ENCODE data around the gene UBE2O.

The UBE2O gene

DNA sequence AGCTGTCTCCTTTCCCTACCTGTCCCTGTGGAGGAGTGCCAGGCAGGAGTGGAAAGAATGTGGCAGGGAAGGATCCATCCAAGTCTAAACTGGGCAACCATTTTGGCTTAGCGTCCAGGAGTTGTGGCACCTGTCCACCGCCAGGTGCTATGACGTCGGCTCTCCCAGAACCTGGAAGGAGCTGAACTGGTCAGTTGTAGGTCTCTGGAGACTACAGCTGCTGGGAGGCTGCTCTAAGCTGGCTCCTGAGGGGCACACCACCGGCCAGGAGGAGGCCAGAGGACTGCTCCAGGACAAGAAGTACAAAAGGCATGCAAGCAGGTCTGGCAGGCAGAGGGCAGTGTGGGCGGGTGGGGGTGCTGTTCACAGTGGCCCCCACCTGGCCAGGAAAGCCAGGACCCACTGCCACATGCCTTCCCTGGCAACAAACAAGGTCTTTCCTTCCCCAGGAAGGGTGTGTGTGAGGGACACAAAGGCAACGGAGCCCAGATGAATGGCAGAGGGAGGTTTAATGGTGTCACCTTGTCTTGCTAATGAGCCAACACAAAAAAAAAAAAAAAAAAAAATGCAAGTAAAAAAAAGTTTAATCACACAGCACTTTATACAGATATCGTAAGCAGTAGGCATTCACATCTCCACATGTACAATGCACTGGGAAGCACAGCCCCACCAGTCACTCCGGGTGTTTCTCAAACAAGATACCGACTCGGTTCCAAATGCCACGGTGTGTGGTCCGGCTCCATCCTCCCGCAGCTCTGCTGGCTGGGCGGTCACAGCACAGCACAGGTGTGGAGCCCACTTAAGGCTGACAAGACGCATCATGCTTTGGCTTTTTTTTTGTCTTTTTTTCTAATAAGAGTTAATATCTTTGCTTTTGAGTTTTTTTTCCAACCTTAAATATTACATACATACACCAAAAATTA, 63.7 kb downstream of the UBE2O start:
- no peak for DNase-seq (ENCODE audit: low spot score)

DNA sequence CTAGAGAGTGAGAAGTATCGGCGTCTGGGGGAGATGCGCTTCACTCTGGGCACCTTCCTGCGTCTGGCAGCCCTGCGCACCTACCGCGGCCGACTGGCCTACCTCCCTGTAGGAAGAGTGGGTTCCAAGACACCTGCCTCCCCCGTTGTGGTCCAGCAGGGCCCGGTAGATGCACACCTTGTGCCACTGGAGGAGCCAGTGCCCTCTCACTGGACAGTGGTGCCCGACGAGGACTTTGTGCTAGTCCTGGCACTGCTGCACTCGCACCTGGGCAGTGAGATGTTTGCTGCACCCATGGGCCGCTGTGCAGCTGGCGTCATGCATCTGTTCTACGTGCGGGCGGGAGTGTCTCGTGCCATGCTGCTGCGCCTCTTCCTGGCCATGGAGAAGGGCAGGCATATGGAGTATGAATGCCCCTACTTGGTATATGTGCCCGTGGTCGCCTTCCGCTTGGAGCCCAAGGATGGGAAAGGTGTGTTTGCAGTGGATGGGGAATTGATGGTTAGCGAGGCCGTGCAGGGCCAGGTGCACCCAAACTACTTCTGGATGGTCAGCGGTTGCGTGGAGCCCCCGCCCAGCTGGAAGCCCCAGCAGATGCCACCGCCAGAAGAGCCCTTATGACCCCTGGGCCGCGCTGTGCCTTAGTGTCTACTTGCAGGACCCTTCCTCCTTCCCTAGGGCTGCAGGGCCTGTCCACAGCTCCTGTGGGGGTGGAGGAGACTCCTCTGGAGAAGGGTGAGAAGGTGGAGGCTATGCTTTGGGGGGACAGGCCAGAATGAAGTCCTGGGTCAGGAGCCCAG, 65.8 kb downstream of the UBE2O start:
- no peak for DNase-seq (ENCODE audit: low spot score)

DNA sequence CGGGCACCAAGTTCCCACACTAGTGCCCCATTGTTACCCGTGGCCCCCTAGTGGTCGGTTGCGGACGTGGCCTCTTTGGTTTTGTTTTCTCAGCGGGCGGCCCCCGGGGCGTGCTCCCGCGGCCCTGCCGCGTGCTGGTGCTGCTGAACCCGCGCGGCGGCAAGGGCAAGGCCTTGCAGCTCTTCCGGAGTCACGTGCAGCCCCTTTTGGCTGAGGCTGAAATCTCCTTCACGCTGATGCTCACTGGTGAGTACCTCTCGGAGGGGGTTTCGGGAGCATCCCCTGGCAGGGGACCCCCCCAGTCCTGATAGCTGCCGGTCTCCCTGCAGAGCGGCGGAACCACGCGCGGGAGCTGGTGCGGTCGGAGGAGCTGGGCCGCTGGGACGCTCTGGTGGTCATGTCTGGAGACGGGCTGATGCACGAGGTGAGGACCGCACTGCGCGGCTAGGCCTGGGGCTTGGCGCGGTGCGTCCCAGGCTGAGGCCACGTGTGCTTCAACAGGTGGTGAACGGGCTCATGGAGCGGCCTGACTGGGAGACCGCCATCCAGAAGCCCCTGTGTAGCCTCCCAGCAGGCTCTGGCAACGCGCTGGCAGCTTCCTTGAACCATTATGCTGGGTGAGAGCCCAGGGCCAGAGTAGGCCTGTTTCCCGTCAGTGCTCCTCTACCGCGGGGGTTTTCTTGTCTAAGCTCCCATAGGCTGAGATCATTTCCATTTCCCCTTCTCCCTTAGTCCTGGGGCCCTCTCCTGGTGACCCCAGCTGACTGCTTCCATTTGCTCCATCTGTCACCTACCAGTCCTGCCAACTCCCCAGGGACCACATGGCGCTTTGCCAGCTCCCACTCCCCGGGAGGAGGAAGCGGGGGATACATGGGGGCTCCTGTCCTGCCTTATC, 66.8 kb downstream of the UBE2O start:
- DNase-seq (ENCODE audit: low spot score), result peak; percentile 74

DNA sequence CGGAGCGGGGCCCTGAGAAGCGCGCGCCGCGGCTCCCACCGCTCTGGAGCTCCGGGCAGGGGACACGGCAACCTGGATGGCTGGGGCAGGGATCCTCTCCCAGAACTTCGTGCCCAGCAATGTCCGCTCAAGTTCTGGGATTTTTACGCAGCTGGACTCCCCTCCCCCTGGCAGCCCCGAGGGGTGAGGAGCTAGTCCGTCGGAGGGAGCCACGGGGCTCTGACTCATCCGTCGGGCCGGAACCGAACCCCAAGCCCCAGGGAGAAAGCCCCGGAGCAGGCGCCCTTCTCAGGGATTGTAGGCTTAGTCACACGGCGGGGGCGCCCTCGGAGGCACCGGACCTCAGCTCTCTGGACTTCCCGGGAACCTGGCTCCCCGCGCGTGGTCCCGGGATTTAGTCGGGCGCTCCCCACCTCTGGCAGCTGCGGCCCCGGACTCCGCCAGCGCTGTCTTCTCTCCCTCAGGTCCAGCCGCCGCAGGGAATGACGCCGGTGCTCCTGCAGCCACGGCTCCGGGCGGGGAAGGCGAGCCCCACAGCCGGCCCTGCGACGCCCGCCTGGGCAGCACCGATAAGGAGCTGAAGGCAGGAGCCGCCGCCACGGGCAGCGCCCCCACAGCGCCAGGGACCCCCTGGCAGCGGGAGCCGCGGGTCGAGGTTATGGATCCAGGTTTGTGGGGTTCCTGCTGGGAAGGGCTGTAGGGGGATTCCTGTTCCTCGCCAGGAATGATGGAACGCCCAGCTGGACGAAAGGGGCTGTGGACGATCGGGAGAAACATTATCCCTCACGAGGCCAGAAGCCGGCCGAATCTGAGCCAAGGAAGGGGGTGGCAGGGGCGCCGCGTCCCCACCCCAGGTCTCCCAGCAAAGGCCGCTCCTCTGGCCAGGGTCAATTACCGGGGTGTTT, 67.7 kb downstream of the UBE2O start:
- no peak for DNase-seq (ENCODE audit: low spot score)

DNA sequence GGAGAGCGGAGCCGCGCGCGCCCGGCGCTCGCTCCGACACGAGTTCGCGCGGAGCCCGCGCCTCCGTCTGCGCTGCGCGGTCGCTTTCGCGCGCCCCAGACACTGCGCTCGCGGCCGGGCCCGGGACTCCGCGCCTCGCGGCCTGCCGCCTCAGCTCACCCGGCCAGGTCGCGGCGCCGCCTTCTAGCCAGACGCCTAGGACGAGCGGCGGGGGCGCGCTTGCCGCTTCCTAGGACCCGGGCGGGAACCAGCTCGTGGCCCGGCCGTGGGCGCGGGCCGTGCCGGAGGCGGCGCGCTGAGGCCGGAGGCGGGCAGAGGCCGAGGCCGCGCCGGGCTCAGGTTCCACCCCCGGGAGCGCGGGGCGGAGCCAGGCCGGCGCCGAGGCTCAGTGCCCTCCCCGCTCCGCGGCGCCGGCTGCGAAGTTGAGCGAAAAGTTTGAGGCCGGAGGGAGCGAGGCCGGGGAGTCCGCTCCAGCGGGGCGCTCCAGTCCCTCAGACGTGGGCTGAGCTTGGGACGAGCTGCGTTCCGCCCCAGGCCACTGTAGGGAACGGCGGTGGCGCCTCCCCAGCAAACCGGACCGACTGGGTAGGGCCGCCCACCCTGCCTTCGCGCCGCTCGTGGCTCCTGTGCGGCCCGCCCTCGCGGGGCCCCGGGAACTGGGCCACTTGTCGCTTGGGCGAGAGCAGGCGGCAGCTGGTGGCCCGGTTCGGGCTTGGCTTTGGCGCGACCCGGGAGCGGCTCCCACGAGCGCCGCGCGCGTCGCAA, 68.5 kb downstream of the UBE2O start, which contains the start of gene SPHK1:
Gene SPHK1, plus strand, starts transcription at position 388 of the 765 bp plus-strand sequence. CDS start 1,036 bp downstream, outside the sequence.
- DNase-seq (ENCODE audit: low spot score), result peak; percentile 38

DNA sequence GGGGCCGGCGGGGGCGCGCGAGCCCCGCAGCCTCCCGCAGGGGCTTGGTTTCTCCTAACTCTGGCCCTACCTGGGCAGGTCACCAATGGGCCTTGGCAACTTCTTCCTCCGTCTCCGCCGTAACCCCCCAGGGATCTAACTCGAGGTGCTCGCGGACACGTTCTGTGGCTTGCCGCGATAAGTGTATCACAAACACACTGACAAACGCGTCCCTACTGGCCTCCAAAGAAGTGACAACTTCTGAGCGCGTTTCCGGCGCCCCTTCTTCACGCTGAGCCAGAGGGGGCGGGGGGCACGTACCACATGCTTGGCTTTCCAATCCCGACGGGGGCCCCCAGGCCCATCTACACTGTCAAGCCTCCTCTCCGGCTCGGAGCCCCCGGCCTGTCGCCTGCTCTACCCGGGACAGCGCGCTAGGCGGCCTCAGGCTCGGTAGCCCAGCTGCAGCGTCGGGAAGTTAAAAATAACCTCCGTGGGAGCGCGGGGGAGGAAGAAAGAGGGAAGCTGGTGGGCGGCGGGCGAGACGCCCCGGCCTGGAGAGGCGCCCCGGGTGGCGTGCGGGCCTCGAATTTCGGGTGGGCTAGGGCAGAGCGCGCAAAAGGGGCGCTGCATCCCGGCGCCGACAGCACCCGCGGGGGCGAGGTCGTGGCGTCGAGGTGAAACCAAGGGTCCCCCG, 69.3 kb downstream of the UBE2O start:
- peak; percentile 12 for DNase-seq (ENCODE audit: low spot score)

DNA sequence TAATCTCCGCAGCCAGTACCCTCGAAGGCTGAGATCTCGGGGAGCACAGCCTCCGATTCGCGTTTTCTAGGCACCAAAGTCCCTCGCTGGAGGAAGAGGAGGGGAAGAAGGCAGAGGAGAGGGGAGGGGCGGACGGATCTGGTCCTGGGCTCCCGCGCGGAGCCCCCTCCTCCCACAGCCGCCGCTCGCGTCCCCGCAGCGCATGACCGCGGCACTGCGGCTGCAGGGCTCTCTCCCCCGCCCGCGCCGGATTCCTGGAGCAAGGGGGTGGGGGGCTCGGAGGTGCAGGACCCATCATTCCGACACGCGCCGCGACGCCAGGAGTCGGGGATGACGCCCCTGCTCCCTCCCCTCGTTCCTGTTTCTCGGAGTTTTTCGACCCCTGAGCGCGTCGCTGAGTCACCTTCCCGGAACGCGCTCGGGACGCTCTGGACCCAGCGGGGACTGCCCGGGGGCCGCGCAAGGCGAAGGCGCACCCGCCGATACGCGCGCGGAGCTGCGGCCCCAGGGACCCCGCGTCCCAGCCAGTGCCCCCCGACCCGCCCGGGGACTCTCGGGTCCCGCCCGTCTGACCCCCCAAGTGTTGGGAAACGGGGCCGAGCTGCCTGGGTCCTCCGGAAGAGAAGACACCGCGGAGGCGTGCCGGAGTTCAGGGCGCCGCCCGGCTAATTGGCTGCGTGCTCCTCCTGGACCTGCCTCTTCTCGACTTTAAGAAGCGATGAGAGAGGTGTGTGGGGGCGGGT, 70.0 kb downstream of the UBE2O start:
- peak; percentile 51 for DNase-seq (ENCODE audit: low spot score)

DNA sequence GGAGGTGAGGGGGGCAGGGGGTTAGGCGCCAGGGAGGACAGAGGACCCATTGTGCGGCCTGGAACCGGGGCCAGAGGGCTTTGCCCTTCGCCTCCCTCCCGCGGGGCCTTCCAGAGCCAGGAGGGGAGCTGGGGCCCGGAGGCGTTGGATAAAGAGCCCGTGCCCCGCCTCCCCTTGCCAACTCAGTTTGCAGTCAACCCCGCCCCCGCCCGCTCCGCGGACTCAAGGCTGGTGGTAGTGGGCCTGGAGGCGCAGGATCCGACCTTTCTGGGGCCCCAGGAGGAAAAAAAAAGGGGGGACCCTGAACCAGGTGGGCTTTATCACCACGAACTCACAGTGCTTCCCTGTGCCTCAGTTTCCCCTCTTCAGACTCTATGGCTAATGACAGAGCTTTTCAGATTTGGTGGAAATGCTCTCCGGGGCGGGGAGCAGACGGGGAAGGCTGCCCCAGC, 70.6 kb downstream of the UBE2O start:
- DNase-seq (ENCODE audit: low spot score), result no peak

DNA sequence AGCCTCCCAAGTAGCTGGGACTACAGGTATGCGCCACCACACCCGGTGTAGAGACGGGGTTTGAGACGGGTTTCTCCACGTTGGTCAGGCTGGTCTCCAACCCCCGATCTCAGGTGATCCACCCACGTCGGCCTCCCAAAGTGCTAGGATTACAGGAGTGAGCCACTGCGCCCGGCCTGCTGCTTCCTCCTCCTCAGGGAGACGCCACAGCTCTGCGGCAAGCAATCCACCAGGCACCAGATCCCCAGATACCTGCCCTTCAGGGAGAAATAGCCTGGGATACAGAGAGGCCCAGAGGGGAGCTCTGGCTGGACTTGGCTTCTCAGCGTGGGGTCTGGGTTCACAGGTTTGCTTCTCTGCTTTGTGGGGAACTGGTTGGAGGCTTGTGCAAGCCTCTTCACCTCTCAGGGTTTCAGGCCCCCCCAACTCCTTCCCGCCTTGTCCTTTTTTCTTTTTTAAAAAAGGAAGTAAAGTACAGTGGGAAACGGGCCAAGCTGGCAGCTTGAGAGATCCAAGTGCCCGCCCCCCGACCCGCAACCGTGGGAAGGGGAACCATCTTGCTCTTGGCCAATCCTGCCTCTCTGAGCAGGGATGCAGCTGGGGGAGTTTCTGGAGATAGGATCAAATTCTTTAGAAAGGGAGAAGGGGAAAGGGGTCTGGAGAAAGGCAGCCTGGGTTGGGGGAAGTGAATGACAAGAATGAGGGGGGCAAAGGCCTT, 71.2 kb downstream of the UBE2O start:
- DNase-seq (ENCODE audit: low spot score), result no peak

DNA sequence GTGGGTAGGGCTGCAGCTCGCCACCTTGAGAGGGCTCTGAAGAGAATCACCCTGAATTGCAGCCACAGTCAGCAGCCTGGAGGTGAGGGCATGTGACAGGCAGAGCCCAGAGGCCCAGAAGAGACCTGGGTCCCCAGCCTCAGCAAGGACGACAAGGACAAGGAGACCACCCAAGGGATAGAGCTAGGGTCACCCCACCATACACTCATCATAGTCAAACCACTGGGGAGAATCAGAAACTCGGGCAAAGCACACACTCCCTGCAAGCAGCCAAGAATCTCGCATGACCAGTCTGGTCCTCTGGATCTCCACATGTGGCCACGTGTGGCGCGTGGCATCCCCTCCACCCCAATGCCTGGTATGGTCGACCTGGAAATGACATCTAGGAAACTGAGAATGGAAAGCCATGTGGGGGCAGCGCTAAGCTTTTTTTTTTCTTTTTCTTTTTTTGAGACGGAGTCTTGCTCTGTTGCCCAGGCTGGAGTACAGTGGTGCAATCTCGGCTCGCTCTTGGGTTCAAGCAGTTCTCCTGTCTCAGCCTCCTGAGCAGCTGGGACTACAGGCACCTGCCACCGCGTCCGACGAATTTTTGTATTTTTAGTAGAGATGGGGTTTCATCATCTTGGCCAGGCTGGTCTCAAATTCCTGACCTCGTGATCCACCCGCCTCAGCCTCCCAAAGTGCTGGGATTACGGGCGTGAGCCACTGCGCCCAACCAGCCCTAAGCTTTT, 73.1 kb downstream of the UBE2O start:
- no peak for DNase-seq (ENCODE audit: low spot score)

DNA sequence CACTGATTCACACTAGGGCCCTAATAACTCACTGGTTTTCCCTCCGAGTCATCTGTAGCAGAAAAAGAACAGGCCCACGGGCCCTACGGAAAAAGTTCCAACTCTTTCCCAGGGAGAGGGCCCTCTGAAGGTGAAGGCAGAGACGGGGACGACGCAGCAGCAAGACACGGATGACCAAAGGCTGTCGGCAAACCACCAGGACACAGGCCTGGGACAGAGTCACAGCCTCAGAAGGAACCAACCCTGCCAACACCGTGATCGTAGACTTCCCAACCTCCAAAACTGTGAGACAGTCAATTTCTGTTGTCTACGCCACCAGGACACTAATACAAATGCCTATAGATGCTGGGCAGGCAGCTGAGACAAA, 73.7 kb downstream of the UBE2O start:
- DNase-seq (ENCODE audit: low spot score), result no peak

DNA sequence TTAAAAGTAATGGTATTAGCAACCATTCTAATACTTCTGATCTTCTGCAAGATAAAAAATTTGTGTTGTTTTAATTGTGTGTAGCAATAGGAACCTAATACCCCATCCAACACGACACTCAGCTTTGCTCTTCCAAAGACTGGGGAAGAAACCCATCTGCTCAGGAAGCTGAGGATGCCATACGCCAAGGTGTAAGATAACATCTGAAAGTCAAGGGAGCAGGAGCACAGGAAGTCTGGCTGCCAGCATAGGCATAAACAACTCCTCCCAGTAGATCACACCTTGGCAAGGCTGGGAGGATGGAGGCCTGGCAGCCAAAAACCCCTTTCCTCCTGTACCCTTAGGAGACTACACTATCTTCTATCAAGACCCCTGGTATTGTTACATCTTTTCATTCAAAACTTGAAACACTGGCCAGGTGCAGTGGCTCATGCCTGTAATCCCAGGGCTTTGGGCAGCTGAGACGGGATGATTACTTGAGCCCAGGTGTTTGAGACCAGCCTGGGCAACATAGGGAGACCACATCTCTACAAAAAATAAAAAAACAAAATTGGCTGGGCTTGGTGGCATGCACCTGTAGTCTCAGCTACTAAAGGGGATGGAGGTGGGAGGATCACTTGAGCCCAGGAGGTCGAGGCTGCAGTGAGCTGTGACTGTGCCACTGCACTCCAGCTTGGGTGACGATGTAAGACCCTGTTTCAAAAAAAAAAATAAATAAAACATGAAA, 74.2 kb downstream of the UBE2O start:
- no peak for DNase-seq (ENCODE audit: low spot score)

DNA sequence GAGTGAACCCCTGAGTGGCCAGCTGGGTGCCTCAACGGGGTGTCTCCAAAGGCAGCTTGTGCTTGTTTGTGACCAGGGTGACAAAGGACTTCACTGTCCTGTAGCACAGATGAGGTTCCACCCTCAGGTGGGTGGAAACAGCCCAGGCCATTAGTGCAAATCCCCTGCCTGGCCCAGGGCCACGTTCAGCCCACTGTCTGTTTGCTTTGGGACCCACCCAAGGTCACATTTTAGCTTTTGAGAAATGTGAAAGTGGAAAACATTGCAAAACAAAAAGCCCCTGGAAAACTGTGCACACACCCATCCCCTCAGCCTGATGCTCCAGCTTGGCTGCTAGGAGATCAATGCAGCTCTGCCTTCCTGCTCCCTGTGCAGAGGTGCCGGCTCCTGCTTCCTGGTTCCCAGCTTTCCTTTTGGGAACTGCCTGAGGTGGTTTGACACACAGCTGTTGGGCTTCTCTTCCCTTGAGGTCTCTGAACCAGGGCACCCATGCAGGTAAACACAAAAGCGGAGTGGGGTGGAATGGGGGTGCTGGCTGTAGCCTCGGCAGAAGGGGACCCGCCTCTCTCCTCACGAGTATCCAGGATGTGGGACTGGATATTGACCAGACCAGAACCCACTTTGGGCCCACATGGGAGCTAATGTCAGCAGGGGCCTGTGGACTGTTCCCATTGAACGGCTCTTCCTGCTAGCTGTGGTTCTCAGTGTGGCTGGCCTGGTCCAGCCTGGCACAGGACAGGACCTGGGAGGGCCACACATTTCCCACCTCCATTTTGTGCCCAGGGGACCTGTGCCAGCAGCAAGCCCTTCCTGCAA, 76.4 kb downstream of the UBE2O start:
- no peak for DNase-seq (ENCODE audit: low spot score)

DNA sequence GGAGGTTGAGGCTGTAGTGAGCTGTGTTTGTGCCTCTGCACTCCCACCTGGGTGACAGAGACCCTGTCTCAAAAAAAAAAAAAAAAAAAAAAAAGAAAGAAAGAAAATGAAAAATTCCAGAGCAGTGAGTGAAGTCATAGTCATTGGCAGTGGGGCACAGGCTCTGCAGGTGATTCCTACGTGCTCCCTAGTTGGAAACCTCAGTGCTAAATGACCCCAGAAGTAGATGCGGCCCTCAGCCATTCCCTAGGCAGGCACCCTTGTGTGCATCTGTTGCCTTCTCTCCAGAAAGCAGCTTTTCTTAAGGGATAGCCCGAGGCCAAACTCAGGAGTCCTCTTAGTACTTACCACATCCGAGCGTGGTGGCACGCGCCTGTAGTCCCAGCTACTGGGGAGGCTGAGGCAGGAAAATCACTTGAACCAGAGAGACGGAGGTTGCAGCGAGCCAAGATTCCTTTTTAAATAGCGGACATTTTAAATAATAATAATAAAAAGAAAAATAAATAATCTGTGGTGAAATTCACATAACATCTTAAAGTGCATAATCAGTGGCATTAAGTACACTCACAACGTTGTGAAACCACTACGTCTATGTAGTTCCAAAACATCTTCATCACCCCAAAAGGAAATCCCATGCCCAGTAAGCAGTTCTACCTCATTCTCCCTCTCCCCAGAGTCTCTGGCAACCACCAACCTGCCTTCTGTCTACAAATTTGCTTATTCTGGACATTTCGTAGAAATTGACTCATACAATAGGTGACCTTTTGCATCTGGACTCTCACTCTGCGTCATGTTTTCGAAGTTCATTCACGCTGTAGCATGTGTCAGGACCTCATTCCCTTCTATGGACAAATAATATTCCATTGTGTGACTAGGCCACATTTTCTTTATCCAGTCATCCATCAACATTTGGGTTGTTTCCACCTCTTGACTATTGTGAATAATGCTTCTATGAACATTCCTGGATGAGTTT, 81.0 kb downstream of the UBE2O start:
- DNase-seq (ENCODE audit: low spot score), result no peak
